Liver (tissue), 9 donors: ENCODE data around the gene LMF1. TPM values are rescaled to one million over a fixed set of nuclear protein-coding genes. Genes with fewer than 3 reads are reported as not detected.

ENCODE experiments used
- DNase-seq: peaks from one replicate; pipeline ENCODE4 v3.0.0-alpha.2; 2017; ENCODE audit warnings: low spot score
- H3K27ac ChIP-seq, 2 donors: one replicate each; pipeline ENCODE4 v1.7.0; 2013; ENCODE audit warnings: inconsistent platforms in 2 of 2, low read length in 2 of 2, control low read depth in 1 of 2, low read depth in 1 of 2, mild to moderate bottlenecking in 1 of 2
- H3K27me3 ChIP-seq, 4 donors: one replicate each; pipeline versions ENCODE4 v1.6.1 to v1.7.0; 2013; ENCODE audit warnings: low read length in 3 of 4, inconsistent platforms in 1 of 4, mild to moderate bottlenecking in 1 of 4, moderate library complexity in 1 of 4; ENCODE audit not compliant: control insufficient read depth in 4 of 4, insufficient read depth in 4 of 4
- H3K36me3 ChIP-seq, 4 donors: one replicate each; pipeline versions ENCODE4 v1.6.1 to v1.7.0; 2013; ENCODE audit warnings: low read length in 3 of 4, mild to moderate bottlenecking in 3 of 4, low read depth in 1 of 4, moderate library complexity in 1 of 4; ENCODE audit not compliant: control insufficient read depth in 4 of 4, insufficient read depth in 3 of 4
- H3K4me1 ChIP-seq, 4 donors: one replicate each; pipeline versions ENCODE4 v1.6.1 to v1.7.0; 2013; ENCODE audit warnings: low read length in 3 of 4, mild to moderate bottlenecking in 3 of 4, moderate library complexity in 1 of 4; ENCODE audit not compliant: control insufficient read depth in 4 of 4, insufficient read depth in 4 of 4
- H3K4me3 ChIP-seq, 3 donors: one replicate each; pipeline versions ENCODE4 v1.6.1 to v1.7.0; 2013; ENCODE audit warnings: low read length in 3 of 3, control low read depth in 1 of 3, low read depth in 1 of 3, mild to moderate bottlenecking in 1 of 3
- H3K9ac ChIP-seq, 2 donors: one replicate each; pipeline ENCODE4 v1.7.0; 2013; ENCODE audit warnings: low read length in 2 of 2, mild to moderate bottlenecking in 2 of 2, moderate library complexity in 2 of 2, control low read depth in 1 of 2, low read depth in 1 of 2
- H3K9me3 ChIP-seq, 4 donors: one replicate each; pipeline versions ENCODE4 v1.6.1 to v1.7.0; 2013; ENCODE audit warnings: low read length in 3 of 4; ENCODE audit not compliant: control insufficient read depth in 4 of 4
- ATF3 ChIP-seq: IDR thresholded peaks from 2 replicates; pipeline ENCODE4 v1.6.1; 2016; ENCODE audit warnings: antibody characterized with exemption
- CTCF ChIP-seq: fragments of 150-350 bp; IDR thresholded peaks from 2 replicates; pipeline ENCODE4 v1.5.1; 2017; ENCODE audit warnings: improper control_type of control experiment, low read depth, low read length; ENCODE audit not compliant: missing input control
- FOXA2 ChIP-seq: IDR thresholded peaks from 2 replicates; pipeline ENCODE4 v1.6.1; 2016; ENCODE audit warnings: antibody characterized with exemption
- GABPA ChIP-seq, 2 donors: IDR thresholded peaks in 1 of 2; conservative IDR thresholded peaks in 1 of 2; 2 replicates each; pipeline ENCODE4 v1.6.1; 2016; ENCODE audit warnings: antibody characterized with exemption in 2 of 2, mild to moderate bottlenecking in 1 of 2, moderate library complexity in 1 of 2
- HNF4G ChIP-seq: IDR thresholded peaks from 2 replicates; pipeline ENCODE4 v1.6.1; 2016; ENCODE audit warnings: antibody characterized with exemption
- JUND ChIP-seq, 2 donors: IDR thresholded peaks; 2 replicates each; pipeline ENCODE4 v1.6.1; 2016; ENCODE audit warnings: antibody characterized with exemption in 2 of 2
- NR2F2 ChIP-seq: IDR thresholded peaks from 2 replicates; pipeline ENCODE4 v1.6.1; 2016; ENCODE audit warnings: antibody characterized with exemption
- RAD21 ChIP-seq, 2 donors: IDR thresholded peaks; 2 replicates each; pipeline ENCODE4 v1.6.1; 2016; ENCODE audit warnings: antibody characterized with exemption in 2 of 2, mild to moderate bottlenecking in 2 of 2
- RXRA ChIP-seq, 2 donors: IDR thresholded peaks; 2 replicates each; pipeline ENCODE4 v1.6.1; 2017 to 2018; ENCODE audit warnings: antibody characterized with exemption in 2 of 2, mild to moderate bottlenecking in 1 of 2
- SP1 ChIP-seq: IDR thresholded peaks from 2 replicates; pipeline ENCODE4 v1.6.1; 2018; ENCODE audit warnings: antibody characterized with exemption, mild to moderate bottlenecking
- TAF1 ChIP-seq: conservative IDR thresholded peaks from 2 replicates; pipeline ENCODE4 v1.6.1; 2016; ENCODE audit warnings: antibody characterized with exemption, mild to moderate bottlenecking
- WGBS: extraction: QIAGEN DNeasy Blood & Tissue Kit; methylation state at CpG from one replicate; pipeline ENCODE4 v1.1.7; 2013; 5-methylcytosine and 5-hydroxymethylcytosine counted together
- polyA plus RNA-seq, 2 donors: library from polyadenylated mRNA; stranded (reverse) in 1 of 2; unstranded in 1 of 2; fragments of 200-250 nt in 1 of 2; fragments of >200 nt in 1 of 2; fragmentation: Nextera tagmentation in 1 of 2; extraction: Ambion mirVana in 1 of 2; gene quantifications; one replicate each; pipeline versions ENCODE4 v1.2.1 to v1.2.3, GENCODE V29; 2013 to 2015
- total RNA-seq, 2 donors: library from RNA; depleted of rRNA; stranded (reverse); fragments of >200 nt; gene quantifications; one replicate each; pipeline ENCODE4 v1.2.3, GENCODE V29; 2014
- TF ChIP-seq, protein P1 (sequence below): IDR thresholded peaks from 2 replicates; pipeline ENCODE4 v1.6.1; 2016; ENCODE audit warnings: antibody characterized with exemption
- TF ChIP-seq, protein P2 (sequence below): IDR thresholded peaks from 2 replicates; pipeline ENCODE4 v1.6.1; 2016; ENCODE audit warnings: antibody characterized with exemption
- TF ChIP-seq, protein P3 (sequence below): IDR thresholded peaks from 2 replicates; pipeline ENCODE4 v1.6.1; 2016; ENCODE audit warnings: antibody characterized with exemption, mild to moderate bottlenecking
- donor health status: healthy.
- donor health status: healthy.
- donor health status: healthy.
- donor health status: healthy.
- donor health status: healthy.

LMF1 gene
- total and polyA plus RNA-seq, 4 donors, result 8.8 to 24.3 (median 12.6) TPM

DNA sequence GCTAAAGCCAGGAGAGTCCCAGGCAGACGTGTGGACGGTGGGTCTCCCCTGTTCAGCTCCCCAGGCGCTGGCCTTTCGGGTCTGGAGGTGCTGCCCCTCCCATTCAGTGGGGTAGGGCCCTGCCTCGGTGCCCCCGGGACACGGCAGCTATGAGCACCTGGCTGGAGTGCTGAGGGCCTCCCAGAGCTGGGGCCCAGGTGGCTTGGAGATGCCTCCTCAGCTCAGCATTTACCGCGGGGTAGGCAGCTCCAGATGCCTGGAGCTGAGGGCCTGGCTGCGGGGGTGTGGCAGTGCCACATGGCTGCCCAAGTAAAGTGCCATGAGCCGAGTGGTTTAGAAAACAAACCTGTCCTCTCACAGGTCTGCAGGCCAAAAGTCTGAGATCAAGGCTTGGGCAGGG, 30.3 kb upstream of the LMF1 start:
- Histone ChIP-seq H3K9ac (no peak overlapping the region), H3K36me3 (no peaks in the 10 kb centered on the region)

DNA sequence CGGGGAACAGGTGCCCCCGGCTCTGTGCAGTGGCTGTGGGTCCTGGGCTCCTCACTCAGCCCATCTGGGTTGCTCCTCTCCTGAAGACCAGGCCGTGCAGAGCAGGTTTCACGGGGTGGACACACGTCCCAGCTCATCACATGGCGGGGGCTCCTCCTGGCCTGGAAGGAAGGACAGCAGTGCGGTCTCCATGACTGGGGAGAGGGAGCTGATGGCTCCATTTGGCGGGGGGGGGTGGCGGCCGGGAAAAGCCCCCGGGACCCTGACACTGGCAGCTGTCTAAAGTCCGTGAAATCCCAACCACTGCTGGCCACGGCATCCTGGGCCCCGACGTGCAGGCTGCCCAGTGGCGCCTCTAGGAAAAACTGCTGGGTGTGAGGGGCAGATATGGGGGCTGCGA, 29.8 kb upstream of the LMF1 start:
- no peaks in the 10 kb centered on the region for H3K4me1 ChIP-seq
- H3K4me3 ChIP-seq, result no peak overlapping the region
- DNase-seq, result no peak
- WGBS, result 80% methylated on average over 17 of the region's 17 CpGs
- peaks cover 0 to 5% (median 0%) of the 10 kb centered on the region in 4 donors for H3K9me3 ChIP-seq
- H3K36me3 ChIP-seq, result no peaks in the 10 kb centered on the region
- H3K27ac ChIP-seq, result no peak overlapping the region
- H3K9ac ChIP-seq, result no peak overlapping the region
- H3K27me3 ChIP-seq, result peaks cover 0 to 2% (median 0%) of the 10 kb centered on the region in 4 donors
- TF ChIP-seq ATF3 (no peak), RXRA (IDR thresholded peaks at IDR 0.05) (no peak), FOXA2 (no peak), SP1 (no peak), JUND (IDR thresholded peaks at IDR 0.05) (no peak), CTCF (no peak), HNF4G (no peak), GABPA (IDR thresholded peaks at IDR 0.05 in 1 of 2, conservative IDR thresholded peaks at IDR 0.05 in 1 of 2) (no peak), TAF1 (no peak), NR2F2 (no peak), RAD21 (IDR thresholded peaks at IDR 0.05) (no peak)
- TF ChIP-seq, protein P1, sequence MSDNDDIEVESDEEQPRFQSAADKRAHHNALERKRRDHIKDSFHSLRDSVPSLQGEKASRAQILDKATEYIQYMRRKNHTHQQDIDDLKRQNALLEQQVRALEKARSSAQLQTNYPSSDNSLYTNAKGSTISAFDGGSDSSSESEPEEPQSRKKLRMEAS, result no peak
- TF ChIP-seq, protein P2, sequence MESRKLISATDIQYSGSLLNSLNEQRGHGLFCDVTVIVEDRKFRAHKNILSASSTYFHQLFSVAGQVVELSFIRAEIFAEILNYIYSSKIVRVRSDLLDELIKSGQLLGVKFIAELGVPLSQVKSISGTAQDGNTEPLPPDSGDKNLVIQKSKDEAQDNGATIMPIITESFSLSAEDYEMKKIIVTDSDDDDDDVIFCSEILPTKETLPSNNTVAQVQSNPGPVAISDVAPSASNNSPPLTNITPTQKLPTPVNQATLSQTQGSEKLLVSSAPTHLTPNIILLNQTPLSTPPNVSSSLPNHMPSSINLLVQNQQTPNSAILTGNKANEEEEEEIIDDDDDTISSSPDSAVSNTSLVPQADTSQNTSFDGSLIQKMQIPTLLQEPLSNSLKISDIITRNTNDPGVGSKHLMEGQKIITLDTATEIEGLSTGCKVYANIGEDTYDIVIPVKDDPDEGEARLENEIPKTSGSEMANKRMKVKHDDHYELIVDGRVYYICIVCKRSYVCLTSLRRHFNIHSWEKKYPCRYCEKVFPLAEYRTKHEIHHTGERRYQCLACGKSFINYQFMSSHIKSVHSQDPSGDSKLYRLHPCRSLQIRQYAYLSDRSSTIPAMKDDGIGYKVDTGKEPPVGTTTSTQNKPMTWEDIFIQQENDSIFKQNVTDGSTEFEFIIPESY, result no peak

More for the DNA sequence above, 30.3 kb upstream of the LMF1 start:
- TF ChIP-seq, protein P3, sequence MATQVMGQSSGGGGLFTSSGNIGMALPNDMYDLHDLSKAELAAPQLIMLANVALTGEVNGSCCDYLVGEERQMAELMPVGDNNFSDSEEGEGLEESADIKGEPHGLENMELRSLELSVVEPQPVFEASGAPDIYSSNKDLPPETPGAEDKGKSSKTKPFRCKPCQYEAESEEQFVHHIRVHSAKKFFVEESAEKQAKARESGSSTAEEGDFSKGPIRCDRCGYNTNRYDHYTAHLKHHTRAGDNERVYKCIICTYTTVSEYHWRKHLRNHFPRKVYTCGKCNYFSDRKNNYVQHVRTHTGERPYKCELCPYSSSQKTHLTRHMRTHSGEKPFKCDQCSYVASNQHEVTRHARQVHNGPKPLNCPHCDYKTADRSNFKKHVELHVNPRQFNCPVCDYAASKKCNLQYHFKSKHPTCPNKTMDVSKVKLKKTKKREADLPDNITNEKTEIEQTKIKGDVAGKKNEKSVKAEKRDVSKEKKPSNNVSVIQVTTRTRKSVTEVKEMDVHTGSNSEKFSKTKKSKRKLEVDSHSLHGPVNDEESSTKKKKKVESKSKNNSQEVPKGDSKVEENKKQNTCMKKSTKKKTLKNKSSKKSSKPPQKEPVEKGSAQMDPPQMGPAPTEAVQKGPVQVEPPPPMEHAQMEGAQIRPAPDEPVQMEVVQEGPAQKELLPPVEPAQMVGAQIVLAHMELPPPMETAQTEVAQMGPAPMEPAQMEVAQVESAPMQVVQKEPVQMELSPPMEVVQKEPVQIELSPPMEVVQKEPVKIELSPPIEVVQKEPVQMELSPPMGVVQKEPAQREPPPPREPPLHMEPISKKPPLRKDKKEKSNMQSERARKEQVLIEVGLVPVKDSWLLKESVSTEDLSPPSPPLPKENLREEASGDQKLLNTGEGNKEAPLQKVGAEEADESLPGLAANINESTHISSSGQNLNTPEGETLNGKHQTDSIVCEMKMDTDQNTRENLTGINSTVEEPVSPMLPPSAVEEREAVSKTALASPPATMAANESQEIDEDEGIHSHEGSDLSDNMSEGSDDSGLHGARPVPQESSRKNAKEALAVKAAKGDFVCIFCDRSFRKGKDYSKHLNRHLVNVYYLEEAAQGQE, result no peak
- TF ChIP-seq CTCF (no peak), FOXA2 (no peak)
- TF ChIP-seq, protein P1, result no peak
- Histone ChIP-seq H3K4me3 (no peak overlapping the region), H3K9me3 (no peaks in the 10 kb centered on the region), H3K27ac (no peak overlapping the region), H3K4me1 (no peaks in the 10 kb centered on the region), H3K27me3 (peaks cover 0 to 2% (median 0%) of the 10 kb centered on the region in 4 donors)
- 89% methylated on average over 11 of the region's 11 CpGs for WGBS
- DNase-seq, result no peak
